GM20000 (cell line): Measurements from ENCODE around the gene ADTRP.
"Not testable (repeated sequence)": the region's sequence is repeated elsewhere in the genome, so short reads cannot be mapped to it uniquely, and the experiment has no call there.

Experiments used
- DNase-seq: peaks from one replicate; pipeline ENCODE4 v3.0.0; 2012; ENCODE audit warnings: low spot score
- CTCF ChIP-seq: IDR thresholded peaks from 2 replicates; pipeline ENCODE4 v1.5.1; 2012; ENCODE audit warnings: mild to moderate bottlenecking, control low read depth; ENCODE audit errors: extremely low read depth, missing control alignments

Gene ADTRP

GRCh38 chr6:11804135-11804534 is 25.5 kb upstream of the ADTRP start:
- no peak for DNase-seq
- TF ChIP-seq CTCF, result no peak

DNA sequence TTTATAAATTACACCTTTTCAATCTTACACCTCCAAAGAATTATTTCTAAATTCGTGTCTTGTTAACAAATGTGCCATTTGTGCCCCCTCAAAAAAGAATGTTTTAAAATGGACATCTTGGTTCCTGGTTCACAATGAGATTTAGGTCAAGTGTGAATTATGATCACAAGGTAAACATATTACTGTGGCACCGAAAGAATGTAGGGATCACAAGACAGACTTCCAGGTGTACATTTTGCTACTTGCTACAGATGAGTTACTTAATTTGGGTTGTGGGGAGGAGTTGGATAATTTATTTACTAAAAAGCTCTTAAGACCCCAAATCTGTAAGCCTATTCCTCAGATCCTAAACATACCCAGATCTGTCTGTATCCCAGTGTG is 25.0 kb upstream of the ADTRP start:
- no peak for DNase-seq

DNA sequence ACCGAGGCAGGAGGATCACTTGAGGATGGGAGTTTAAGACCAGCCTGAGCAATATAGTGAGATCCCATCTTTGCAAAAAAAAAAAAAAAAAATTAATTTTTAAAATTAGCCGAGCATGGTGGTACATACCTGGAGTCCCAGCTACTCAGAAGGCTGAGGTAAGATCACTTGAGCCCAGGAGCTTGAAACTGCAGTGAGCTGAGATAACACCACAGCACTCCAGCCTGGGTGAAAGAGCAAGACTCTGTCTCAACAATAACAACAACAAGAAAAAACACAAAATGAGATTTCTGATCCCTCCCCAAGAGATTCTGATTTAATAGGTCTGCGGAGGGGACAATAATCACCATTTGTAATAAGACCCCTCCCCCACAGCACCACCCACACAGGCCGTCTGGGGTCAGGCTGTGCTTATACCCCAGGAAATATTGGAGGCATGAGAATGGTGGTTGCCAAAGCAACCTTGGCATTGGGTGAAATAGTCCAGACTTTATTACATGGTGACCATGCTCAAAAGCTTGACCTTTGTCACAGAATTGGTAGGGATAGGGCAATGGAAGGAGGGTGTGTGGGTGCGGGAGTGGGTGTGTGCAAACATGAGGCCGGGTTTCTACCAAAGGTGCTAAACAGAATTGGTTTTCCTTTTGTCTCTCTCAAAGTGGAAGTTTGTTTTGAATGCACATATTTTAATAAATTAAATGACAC is 24.4 kb upstream of the ADTRP start:
- TF ChIP-seq CTCF, result no peak
- no peak for DNase-seq

More for the DNA sequence above, 25.0 kb upstream of the ADTRP start:
- TF ChIP-seq CTCF, result no peak

GRCh38 chr6:11800531-11800930 is 21.9 kb upstream of the ADTRP start:
- not testable (repeated sequence) for DNase-seq

GRCh38 chr6:11798538-11798937 is 19.9 kb upstream of the ADTRP start:
- no peak for DNase-seq
- no peak for TF ChIP-seq CTCF

GRCh38 chr6:11798096-11798495 is 19.5 kb upstream of the ADTRP start:
- DNase-seq, result no peak
- TF ChIP-seq CTCF, result no peak

GRCh38 chr6:11796829-11797228 is 18.2 kb upstream of the ADTRP start:
- no peak for DNase-seq
- TF ChIP-seq CTCF, result no peak

DNA sequence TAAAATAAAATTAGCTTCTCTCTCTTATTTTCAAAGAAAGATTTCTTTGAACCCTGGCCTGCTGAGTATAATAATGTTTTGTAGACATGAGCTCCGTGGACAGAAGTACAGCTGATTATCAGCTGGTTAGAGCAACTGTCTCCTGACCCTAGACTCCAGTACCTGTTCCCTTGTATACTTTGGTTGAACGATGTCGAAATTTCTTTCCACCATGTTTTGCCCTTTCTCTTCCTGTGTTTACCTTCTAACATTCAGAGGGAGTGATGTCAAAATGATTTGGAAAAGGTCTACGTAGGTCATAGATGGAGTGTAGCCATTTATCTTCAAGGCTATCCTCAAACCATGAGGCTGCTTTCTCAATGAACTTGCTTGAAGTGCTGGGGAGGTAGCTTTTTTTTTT is 16.8 kb upstream of the ADTRP start:
- no peak for TF ChIP-seq CTCF

More for the DNA sequence above, 16.8 kb upstream of the ADTRP start:
- DNase-seq, result no peak
